Lung (tissue), 12 donors: ENCODE data around the gene ZNF254. TPM values are rescaled to one million over a fixed set of nuclear protein-coding genes. Genes with fewer than 3 reads are reported as not detected.

Experiments
- ATAC-seq: fragments of 200-7000 bp; cut with Tn5 transposase; one replicate; pipeline ENCODE4 v1.9.1; 2020; ENCODE audit warnings: moderate number of reproducible peaks; ENCODE audit not compliant: insufficient read depth, low FRiP score
- DNase-seq, 3 donors: peaks; one replicate each; pipeline ENCODE4 v3.0.0-alpha.2; 2013 to 2017
- H3K27ac ChIP-seq, 2 donors: one replicate each; pipeline ENCODE4 v1.5.1; 2013; ENCODE audit warnings: mild to moderate bottlenecking in 2 of 2, moderate library complexity in 2 of 2, control low read depth in 1 of 2, inconsistent platforms in 1 of 2, low read depth in 1 of 2, low read length in 1 of 2
- H3K27me3 ChIP-seq, 3 donors: one replicate each; pipeline ENCODE4 v1.5.1; 2013; ENCODE audit warnings: low read length in 2 of 3; ENCODE audit not compliant: control insufficient read depth in 3 of 3, insufficient read depth in 3 of 3
- H3K36me3 ChIP-seq, 4 donors: one replicate each; pipeline ENCODE4 v1.5.1; 2013; ENCODE audit warnings: low read length in 4 of 4, mild to moderate bottlenecking in 1 of 4, moderate library complexity in 1 of 4; ENCODE audit not compliant: control insufficient read depth in 4 of 4, insufficient read depth in 4 of 4
- H3K4me1 ChIP-seq, 5 donors: one replicate each; pipeline ENCODE4 v1.5.1; 2013; ENCODE audit warnings: low read length in 5 of 5, mild to moderate bottlenecking in 2 of 5, moderate library complexity in 1 of 5; ENCODE audit not compliant: control insufficient read depth in 5 of 5, insufficient read depth in 5 of 5
- H3K4me3 ChIP-seq: one replicate; pipeline ENCODE4 v1.5.1; 2013; ENCODE audit warnings: mild to moderate bottlenecking, control low read depth, moderate library complexity
- H3K9ac ChIP-seq, 2 donors: one replicate each; pipeline ENCODE4 v1.5.1; 2013; ENCODE audit warnings: low read length in 2 of 2, control low read depth in 1 of 2; ENCODE audit not compliant: insufficient read depth in 1 of 2
- H3K9me3 ChIP-seq, 4 donors: one replicate each; pipeline ENCODE4 v1.5.1; 2013; ENCODE audit warnings: low read length in 3 of 4, mild to moderate bottlenecking in 1 of 4, moderate library complexity in 1 of 4; ENCODE audit not compliant: control insufficient read depth in 4 of 4, insufficient read depth in 3 of 4
- CTCF ChIP-seq: IDR thresholded peaks from 2 replicates; pipeline ENCODE4 v1.5.1; 2012; ENCODE audit warnings: mild to moderate bottlenecking; ENCODE audit errors: control extremely low read depth, extremely low read depth
- WGBS, 2 donors: extraction: QIAGEN DNeasy Blood & Tissue Kit; methylation state at CpG; one replicate each; pipeline ENCODE4 v1.1.7; 2013; 5-methylcytosine and 5-hydroxymethylcytosine counted together
- polyA plus RNA-seq, 2 donors: library from polyadenylated mRNA; stranded (reverse); fragments of 200-250 nt; gene quantifications; one replicate each; pipeline ENCODE4 v1.2.1, GENCODE V29; 2013
- total RNA-seq, 2 donors: library from RNA; depleted of rRNA in 1 of 2; stranded (reverse); fragments of >200 nt in 1 of 2; gene quantifications; one replicate each; pipeline ENCODE4 v1.2.1, GENCODE V29; 2014 to 2021
- donor health status: control.
- donor health status: control.
- donor health status: Bipolar disorder and iron deficiency.
- donor health status: healthy.
- donor health status: DM: yes; HTN: yes; CAD: no.

The ZNF254 gene
- total and polyA plus RNA-seq, 4 donors: 4.5 to 68.7 (median 10.5) TPM

- no peak overlapping the region for H3K27ac ChIP-seq
- peaks cover 0 to 7% (median 0%) of the 10 kb centered on the region in 4 donors for H3K9me3 ChIP-seq
- peaks cover 3 to 20% (median 7%) of the 10 kb centered on the region in 4 donors for H3K36me3 ChIP-seq
- ATAC-seq (no peak), DNase-seq (no peak)
- WGBS, 2 donors: 90 to 92% methylated on average over 2 of the region's 2 CpGs
- no peak overlapping the region for H3K4me3 ChIP-seq
- no peak overlapping the region for H3K9ac ChIP-seq
- H3K4me1 ChIP-seq: peaks cover 0 to 21% (median 3%) of the 10 kb centered on the region in 5 donors
- H3K27me3 ChIP-seq: no peaks in the 10 kb centered on the region
- TF ChIP-seq CTCF: no peak
These were observed 14.6 kb downstream of the ZNF254 start for GRCh38 chr19:24101459-24102115.

DNA sequence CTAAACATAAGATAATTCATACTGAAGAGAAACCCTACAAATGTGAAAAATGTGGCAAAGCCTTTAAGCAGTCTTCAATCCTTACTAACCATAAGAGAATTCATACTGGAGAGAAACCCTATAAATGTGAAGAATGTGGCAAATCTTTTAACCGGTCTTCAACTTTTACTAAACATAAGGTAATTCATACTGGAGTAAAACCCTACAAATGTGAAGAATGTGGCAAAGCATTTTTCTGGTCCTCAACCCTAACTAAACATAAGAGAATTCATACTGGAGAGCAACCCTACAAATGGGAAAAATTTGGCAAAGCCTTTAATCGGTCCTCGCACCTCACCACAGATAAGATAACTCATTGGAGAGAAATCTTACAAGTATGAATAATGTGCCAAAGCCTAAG, 40.6 kb downstream of the ZNF254 start:
- no peak overlapping the region for H3K9ac ChIP-seq
- no peak for TF ChIP-seq CTCF
- no peak overlapping the region for H3K27ac ChIP-seq
- ATAC-seq (no peak), DNase-seq (no peak)
- H3K9me3 ChIP-seq: peaks cover 6 to 39% (median 35%) of the 10 kb centered on the region in 4 donors
- no peaks in the 10 kb centered on the region for H3K4me1 ChIP-seq
- H3K27me3 ChIP-seq: no peaks in the 10 kb centered on the region
- WGBS, 2 donors: 99% methylated on average over 3 of the region's 3 CpGs
- H3K36me3 ChIP-seq: peaks cover 0 to 63% (median 27%) of the 10 kb centered on the region in 4 donors
- H3K4me3 ChIP-seq: no peak overlapping the region

GRCh38 chr19:24140099-24140498, 53.1 kb downstream of the ZNF254 start:
- no peak for ATAC-seq

More at GRCh38 chr19:24140099-24140498, 53.1 kb downstream of the ZNF254 start:
- peaks cover 0 to 22% (median 5%) of the 10 kb centered on the region in 4 donors for H3K36me3 ChIP-seq
- H3K27ac ChIP-seq: no peak overlapping the region
- WGBS, 2 donors: 61 to 72% methylated on average over 3 of the region's 3 CpGs
- DNase-seq: peak in 2 of 3 donors; percentile 23 to 39
- H3K4me1 ChIP-seq: no peaks in the 10 kb centered on the region
- no peak overlapping the region for H3K9ac ChIP-seq
- peaks cover 0 to 34% (median 15%) of the 10 kb centered on the region in 4 donors for H3K9me3 ChIP-seq
- no peak for TF ChIP-seq CTCF
- no peaks in the 10 kb centered on the region for H3K27me3 ChIP-seq
- no peak overlapping the region for H3K4me3 ChIP-seq
